ENCODE results near the gene DUOXA2. TPM values are rescaled to one million over a fixed set of nuclear protein-coding genes. Genes with fewer than 3 reads are reported as not detected.

DUOXA2 gene
- total and polyA plus RNA-seq, 4 donors = 0.48 to 0.98 (median 0.98) TPM; not detected in 1

DNA sequence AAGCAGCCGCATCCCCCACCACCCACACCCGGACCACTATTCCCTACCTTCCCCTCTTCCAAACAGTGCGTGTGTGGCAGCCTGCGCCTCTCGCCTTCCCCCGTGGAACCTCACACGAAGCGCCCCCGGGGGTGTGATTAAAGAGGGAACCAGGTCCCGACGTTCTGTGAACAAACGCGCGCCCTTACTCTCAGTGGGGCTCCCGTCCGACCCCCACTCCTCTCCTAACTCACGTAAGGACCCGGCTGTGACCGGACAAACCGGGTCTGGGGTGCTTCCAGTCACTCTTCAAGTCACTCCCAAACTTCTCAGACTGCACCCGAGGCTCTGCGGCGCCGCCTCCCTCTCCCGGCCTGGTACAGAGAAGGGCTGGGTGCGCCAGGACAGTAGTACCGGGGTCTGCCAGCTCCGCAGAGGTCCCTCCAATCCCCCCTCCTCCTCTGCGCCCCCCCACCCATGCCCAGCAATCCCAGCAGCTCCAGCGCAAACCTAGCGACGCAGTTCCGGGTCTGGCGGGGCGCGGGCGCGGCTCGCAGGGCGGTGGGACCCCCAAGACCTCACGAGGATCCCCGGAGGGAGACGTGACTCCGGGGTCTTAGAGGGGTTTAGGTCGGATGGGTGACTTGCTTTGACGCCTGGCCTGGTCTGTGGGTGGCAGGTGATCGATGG is 15.0 kb downstream of the DUOXA2 start:
- H3K9ac ChIP-seq (ENCODE audit: insufficient read depth in 1 of 2, low read length in 2 of 2) = no peak overlapping the region
- TF ChIP-seq, protein P1, sequence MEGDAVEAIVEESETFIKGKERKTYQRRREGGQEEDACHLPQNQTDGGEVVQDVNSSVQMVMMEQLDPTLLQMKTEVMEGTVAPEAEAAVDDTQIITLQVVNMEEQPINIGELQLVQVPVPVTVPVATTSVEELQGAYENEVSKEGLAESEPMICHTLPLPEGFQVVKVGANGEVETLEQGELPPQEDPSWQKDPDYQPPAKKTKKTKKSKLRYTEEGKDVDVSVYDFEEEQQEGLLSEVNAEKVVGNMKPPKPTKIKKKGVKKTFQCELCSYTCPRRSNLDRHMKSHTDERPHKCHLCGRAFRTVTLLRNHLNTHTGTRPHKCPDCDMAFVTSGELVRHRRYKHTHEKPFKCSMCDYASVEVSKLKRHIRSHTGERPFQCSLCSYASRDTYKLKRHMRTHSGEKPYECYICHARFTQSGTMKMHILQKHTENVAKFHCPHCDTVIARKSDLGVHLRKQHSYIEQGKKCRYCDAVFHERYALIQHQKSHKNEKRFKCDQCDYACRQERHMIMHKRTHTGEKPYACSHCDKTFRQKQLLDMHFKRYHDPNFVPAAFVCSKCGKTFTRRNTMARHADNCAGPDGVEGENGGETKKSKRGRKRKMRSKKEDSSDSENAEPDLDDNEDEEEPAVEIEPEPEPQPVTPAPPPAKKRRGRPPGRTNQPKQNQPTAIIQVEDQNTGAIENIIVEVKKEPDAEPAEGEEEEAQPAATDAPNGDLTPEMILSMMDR (IDR thresholded peaks at IDR 0.05; ENCODE audit: control extremely low read depth, extremely low read depth) = no peak
- H3K27ac ChIP-seq (ENCODE audit: low read depth in 1 of 2, low read length in 1 of 2) = peak overlapping the region in 1 of 2 donors; percentile 71
- DNase-seq = peak in 1 of 3 donors; percentile 37
- peaks cover 0 to 61% (median 61%) of the 10 kb centered on the region in 3 donors for H3K27me3 ChIP-seq (ENCODE audit: control insufficient read depth in 3 of 3, insufficient read depth in 3 of 3, low read length in 2 of 3)
- no peaks in the 10 kb centered on the region for H3K36me3 ChIP-seq (ENCODE audit: control insufficient read depth in 4 of 4, insufficient read depth in 4 of 4, low read length in 4 of 4)
- H3K9me3 ChIP-seq (ENCODE audit: control insufficient read depth in 4 of 4, insufficient read depth in 3 of 4, low read length in 3 of 4) = no peaks in the 10 kb centered on the region
- ATAC-seq (ENCODE audit: insufficient read depth, low FRiP score) = peak; percentile 15
- WGBS, 2 donors = 4 to 6% methylated on average over 45 to 46 of the region's 47 CpGs
- peaks cover 0 to 10% (median 0%) of the 10 kb centered on the region in 5 donors for H3K4me1 ChIP-seq (ENCODE audit: control insufficient read depth in 5 of 5, insufficient read depth in 5 of 5, low read length in 5 of 5)
- H3K4me3 ChIP-seq = peak overlapping the region; percentile 58

DNA sequence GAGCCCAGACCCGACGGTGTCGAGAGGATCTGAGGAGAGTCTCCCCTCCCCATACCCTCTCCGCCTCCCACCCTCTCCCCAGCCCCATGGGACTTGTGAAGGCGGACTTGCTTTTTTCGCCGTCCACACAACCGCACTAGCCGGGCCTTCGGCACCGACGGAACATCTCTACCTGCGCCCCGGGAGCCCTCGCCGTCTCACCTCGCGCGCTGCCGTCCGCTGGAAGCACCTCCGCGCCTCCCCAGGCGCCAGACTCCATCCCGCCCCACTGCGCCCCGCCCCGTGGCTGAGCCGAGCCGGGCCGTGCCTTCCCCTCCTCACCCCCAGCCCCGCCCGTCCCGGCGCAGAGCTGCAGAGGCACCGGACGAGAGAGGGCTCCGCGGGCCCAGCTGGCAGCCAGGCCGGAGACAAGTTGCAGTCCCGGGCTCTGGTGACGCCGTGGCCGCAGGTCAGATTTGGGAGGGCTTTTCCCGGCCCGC is 15.6 kb downstream of the DUOXA2 start, which contains the start of the genes DUOX1 and DUOXA1:
Gene DUOX1, plus strand, starts transcription at position 344 of the 479 bp plus-strand sequence. CDS start 1,973 bp downstream, outside the sequence.
Gene DUOXA1, minus strand, starts transcription at position 229 of the 479 bp plus-strand sequence. CDS start 6,865 bp downstream, outside the sequence.
- ATAC-seq (ENCODE audit: insufficient read depth, low FRiP score) = peak; percentile 76
- no peaks in the 10 kb centered on the region for H3K9me3 ChIP-seq (ENCODE audit: control insufficient read depth in 4 of 4, insufficient read depth in 3 of 4, low read length in 3 of 4)
- WGBS, 2 donors = 2 to 3% methylated on average over 43 to 46 of the region's 46 CpGs
- H3K9ac ChIP-seq (ENCODE audit: insufficient read depth in 1 of 2, low read length in 2 of 2) = no peak within 1 kb of the TSS
- peak within 1 kb of the TSS in 1 of 2 donors; percentile 76 for H3K27ac ChIP-seq (ENCODE audit: low read depth in 1 of 2, low read length in 1 of 2)
- peak in 2 of 3 donors; percentile 29 to 32 for DNase-seq
- H3K27me3 ChIP-seq (ENCODE audit: control insufficient read depth in 3 of 3, insufficient read depth in 3 of 3, low read length in 2 of 3) = peaks cover 0 to 67% (median 66%) of the 10 kb centered on the region in 3 donors
- TF ChIP-seq, protein P1 (IDR thresholded peaks at IDR 0.05; ENCODE audit: control extremely low read depth, extremely low read depth) = no peak
- peaks cover 0 to 12% (median 0%) of the 10 kb centered on the region in 5 donors for H3K4me1 ChIP-seq (ENCODE audit: control insufficient read depth in 5 of 5, insufficient read depth in 5 of 5, low read length in 5 of 5)
- peak within 1 kb of the TSS; percentile 58 for H3K4me3 ChIP-seq
- no peaks in the 10 kb centered on the region for H3K36me3 ChIP-seq (ENCODE audit: control insufficient read depth in 4 of 4, insufficient read depth in 4 of 4, low read length in 4 of 4)

DNA sequence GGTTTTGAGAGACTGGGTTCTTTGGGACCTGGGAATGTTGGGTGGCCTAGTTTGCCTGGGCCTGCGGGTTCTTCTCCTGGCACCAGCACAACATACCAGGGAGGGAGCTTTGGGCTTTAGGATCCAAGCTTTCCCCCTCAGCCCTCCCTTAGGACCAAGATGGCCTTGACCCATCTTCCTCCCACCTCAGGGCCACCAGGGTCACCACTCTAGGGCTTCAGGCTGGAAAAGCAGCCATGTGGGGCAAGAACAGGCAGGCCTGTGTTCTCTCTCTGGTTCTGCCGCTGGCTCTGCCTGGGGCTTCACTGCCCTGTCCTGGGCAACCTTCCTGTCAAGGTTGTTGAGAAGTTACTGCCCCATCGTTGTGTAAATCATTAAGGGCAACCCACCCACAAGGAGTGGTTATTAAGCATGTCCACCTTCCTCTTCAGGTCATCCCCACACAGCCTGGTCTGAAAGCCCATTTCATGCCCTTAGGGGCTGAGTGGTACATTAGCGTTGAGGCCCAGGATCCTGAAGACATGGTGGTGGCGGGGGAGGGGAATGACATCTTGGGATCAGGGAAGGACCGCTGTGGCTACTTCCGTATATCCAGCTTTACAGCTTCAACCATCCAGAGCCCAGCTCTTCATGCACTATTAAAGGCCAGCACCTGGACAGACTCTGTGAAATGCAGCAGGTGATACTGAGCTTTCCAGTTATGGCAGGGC is 16.3 kb downstream of the DUOXA2 start:
- no peak for ATAC-seq (ENCODE audit: insufficient read depth, low FRiP score)
- Histone ChIP-seq H3K27ac (ENCODE audit: low read depth in 1 of 2, low read length in 1 of 2) (peak overlapping the region in 1 of 2 donors; percentile 76), H3K36me3 (ENCODE audit: control insufficient read depth in 4 of 4, insufficient read depth in 4 of 4, low read length in 4 of 4) (no peaks in the 10 kb centered on the region), H3K27me3 (ENCODE audit: control insufficient read depth in 3 of 3, insufficient read depth in 3 of 3, low read length in 2 of 3) (peaks cover 0 to 63% (median 62%) of the 10 kb centered on the region in 3 donors), H3K9me3 (ENCODE audit: control insufficient read depth in 4 of 4, insufficient read depth in 3 of 4, low read length in 3 of 4) (no peaks in the 10 kb centered on the region), H3K4me3 (peak overlapping the region; percentile 51), H3K9ac (ENCODE audit: insufficient read depth in 1 of 2, low read length in 2 of 2) (no peak overlapping the region), H3K4me1 (ENCODE audit: control insufficient read depth in 5 of 5, insufficient read depth in 5 of 5, low read length in 5 of 5) (peaks cover 0 to 17% (median 0%) of the 10 kb centered on the region in 5 donors)
- TF ChIP-seq, protein P1 (IDR thresholded peaks at IDR 0.05; ENCODE audit: control extremely low read depth, extremely low read depth) = no peak
- DNase-seq = no peak
- WGBS, 2 donors = 71 to 83% methylated on average over 7 of the region's 7 CpGs
